ENCODE measurements around the gene DAP3. TPM values are rescaled to one million over a fixed set of nuclear protein-coding genes. Genes with fewer than 3 reads are reported as not detected.

Gene DAP3
- total and polyA plus RNA-seq, 2 of the 13 experiments (the other 11 are each of a cell fraction or from before 2014, with no cell fraction given), result 129 to 133 TPM

DNA sequence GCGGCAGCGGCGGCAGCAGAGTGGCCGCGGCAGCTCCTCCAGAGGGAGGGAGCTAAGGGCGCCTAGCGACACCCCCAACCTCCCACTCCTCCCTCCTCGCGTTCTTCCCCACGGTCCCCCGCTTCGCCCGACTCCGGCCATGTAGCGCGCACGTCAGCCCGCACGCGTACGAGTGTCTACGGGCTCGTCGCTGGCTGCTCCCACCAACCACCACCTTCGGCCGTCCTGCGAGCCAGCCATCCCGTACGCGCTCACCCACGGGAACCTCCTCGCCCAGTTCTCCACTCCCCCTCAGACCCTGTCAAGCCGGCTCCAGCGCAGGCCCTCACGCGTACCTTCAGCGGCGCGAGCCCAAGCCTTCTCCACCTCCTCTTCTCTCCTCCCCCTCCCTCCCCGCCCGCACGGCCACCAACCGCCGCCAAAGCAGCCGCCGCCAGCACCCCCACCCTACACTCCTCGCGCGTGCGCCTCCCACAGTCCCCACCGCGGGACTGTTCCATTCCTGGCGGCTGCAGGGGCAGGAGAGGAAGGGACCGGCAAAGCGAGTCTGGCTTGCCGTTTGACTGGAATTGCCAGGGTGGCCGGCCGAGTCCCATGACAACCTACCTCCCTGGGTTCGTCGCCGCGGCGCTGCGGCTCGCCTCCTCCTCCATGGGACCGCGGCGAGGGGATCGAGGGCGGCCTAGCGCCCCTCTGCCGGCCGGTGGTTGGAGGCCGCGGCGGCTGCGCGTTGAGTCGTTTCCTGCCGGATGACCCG, 389 bp upstream of the DAP3 start, which contains the start of gene YY1AP1 (continued):
- TF ChIP-seq AGO2 (optimal IDR thresholded peaks at IDR 0.05; ENCODE audit: low read depth, low read length) (peak; percentile 68), ZBTB42 (CRISPR knock-in tag; IDR thresholded peaks at IDR 0.05) (no peak; the same call in 1 of the 2 replicates), MEF2D (CRISPR knock-in tag; IDR thresholded peaks at IDR 0.05) (peak; percentile 52; the same call in 1 of the 2 replicates), NFKBIZ (CRISPR knock-in tag; IDR thresholded peaks at IDR 0.05) (no peak; the same call in 1 of the 2 replicates), NFRKB (IDR thresholded peaks at IDR 0.05) (no peak), ZNF292 (CRISPR knock-in tag; IDR thresholded peaks at IDR 0.05; ENCODE audit: borderline replicate concordance, low read depth) (peak; percentile 70), ZNF557 (CRISPR knock-in tag; IDR thresholded peaks at IDR 0.05) (no peak), ZNF644 (CRISPR knock-in tag; IDR thresholded peaks at IDR 0.05; ENCODE audit: low read depth) (no peak), RARA (CRISPR knock-in tag; IDR thresholded peaks at IDR 0.05) (peak; percentile 37; the same call in 1 of the 2 replicates), ZNF101 (CRISPR knock-in tag; IDR thresholded peaks at IDR 0.05; ENCODE audit: borderline replicate concordance, low read depth) (0 out of 2 replicates have a peak, but pooled peaks have one; percentile 54), ZNF703 (CRISPR knock-in tag; IDR thresholded peaks at IDR 0.05; ENCODE audit: borderline replicate concordance) (no peak; the same call in 1 of the 2 replicates), ZNF33B (CRISPR knock-in tag; IDR thresholded peaks at IDR 0.05) (peak; percentile 44; the same call in 1 of the 2 replicates), ZIK1 (CRISPR knock-in tag; IDR thresholded peaks at IDR 0.05; ENCODE audit: borderline replicate concordance, low read depth) (no peak; the same call in 1 of the 2 replicates), TBP (CRISPR knock-in tag; IDR thresholded peaks at IDR 0.05) (no peak), HOXD1 (CRISPR knock-in tag; IDR thresholded peaks at IDR 0.05) (no peak), RNF2 (conservative IDR thresholded peaks at IDR 0.05; ENCODE audit: low read depth) (no peak), ATRX (CRISPR knock-in tag; IDR thresholded peaks at IDR 0.05; ENCODE audit: borderline replicate concordance) (no peak), GPN1 (CRISPR knock-in tag; IDR thresholded peaks at IDR 0.05; ENCODE audit: borderline replicate concordance) (no peak), ZNF431 (CRISPR knock-in tag; IDR thresholded peaks at IDR 0.05; ENCODE audit: borderline replicate concordance, low read depth) (no peak), ZNF891 (CRISPR knock-in tag; IDR thresholded peaks at IDR 0.05) (0 out of 2 replicates have a peak, but pooled peaks have one; percentile 24)
- TF ChIP-seq, protein P1, sequence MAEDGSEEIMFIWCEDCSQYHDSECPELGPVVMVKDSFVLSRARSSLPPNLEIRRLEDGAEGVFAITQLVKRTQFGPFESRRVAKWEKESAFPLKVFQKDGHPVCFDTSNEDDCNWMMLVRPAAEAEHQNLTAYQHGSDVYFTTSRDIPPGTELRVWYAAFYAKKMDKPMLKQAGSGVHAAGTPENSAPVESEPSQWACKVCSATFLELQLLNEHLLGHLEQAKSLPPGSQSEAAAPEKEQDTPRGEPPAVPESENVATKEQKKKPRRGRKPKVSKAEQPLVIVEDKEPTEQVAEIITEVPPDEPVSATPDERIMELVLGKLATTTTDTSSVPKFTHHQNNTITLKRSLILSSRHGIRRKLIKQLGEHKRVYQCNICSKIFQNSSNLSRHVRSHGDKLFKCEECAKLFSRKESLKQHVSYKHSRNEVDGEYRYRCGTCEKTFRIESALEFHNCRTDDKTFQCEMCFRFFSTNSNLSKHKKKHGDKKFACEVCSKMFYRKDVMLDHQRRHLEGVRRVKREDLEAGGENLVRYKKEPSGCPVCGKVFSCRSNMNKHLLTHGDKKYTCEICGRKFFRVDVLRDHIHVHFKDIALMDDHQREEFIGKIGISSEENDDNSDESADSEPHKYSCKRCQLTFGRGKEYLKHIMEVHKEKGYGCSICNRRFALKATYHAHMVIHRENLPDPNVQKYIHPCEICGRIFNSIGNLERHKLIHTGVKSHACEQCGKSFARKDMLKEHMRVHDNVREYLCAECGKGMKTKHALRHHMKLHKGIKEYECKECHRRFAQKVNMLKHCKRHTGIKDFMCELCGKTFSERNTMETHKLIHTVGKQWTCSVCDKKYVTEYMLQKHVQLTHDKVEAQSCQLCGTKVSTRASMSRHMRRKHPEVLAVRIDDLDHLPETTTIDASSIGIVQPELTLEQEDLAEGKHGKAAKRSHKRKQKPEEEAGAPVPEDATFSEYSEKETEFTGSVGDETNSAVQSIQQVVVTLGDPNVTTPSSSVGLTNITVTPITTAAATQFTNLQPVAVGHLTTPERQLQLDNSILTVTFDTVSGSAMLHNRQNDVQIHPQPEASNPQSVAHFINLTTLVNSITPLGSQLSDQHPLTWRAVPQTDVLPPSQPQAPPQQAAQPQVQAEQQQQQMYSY (CRISPR knock-in tag; IDR thresholded peaks at IDR 0.05), result no peak
- TF ChIP-seq, protein P2, sequence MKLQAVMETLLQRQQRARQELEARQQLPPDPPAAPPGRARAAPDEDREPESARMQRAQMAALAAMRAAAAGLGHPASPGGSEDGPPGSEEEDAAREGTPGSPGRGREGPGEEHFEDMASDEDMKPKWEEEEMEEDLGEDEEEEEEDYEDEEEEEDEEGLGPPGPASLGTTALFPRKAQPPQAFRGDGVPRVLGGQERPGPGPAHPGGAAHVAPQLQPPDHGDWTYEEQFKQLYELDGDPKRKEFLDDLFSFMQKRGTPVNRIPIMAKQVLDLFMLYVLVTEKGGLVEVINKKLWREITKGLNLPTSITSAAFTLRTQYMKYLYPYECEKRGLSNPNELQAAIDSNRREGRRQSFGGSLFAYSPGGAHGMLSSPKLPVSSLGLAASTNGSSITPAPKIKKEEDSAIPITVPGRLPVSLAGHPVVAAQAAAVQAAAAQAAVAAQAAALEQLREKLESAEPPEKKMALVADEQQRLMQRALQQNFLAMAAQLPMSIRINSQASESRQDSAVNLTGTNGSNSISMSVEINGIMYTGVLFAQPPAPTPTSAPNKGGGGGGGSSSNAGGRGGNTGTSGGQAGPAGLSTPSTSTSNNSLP (IDR thresholded peaks at IDR 0.05; ENCODE audit: low read depth, low read length), result no peak
- TF ChIP-seq, protein P3, sequence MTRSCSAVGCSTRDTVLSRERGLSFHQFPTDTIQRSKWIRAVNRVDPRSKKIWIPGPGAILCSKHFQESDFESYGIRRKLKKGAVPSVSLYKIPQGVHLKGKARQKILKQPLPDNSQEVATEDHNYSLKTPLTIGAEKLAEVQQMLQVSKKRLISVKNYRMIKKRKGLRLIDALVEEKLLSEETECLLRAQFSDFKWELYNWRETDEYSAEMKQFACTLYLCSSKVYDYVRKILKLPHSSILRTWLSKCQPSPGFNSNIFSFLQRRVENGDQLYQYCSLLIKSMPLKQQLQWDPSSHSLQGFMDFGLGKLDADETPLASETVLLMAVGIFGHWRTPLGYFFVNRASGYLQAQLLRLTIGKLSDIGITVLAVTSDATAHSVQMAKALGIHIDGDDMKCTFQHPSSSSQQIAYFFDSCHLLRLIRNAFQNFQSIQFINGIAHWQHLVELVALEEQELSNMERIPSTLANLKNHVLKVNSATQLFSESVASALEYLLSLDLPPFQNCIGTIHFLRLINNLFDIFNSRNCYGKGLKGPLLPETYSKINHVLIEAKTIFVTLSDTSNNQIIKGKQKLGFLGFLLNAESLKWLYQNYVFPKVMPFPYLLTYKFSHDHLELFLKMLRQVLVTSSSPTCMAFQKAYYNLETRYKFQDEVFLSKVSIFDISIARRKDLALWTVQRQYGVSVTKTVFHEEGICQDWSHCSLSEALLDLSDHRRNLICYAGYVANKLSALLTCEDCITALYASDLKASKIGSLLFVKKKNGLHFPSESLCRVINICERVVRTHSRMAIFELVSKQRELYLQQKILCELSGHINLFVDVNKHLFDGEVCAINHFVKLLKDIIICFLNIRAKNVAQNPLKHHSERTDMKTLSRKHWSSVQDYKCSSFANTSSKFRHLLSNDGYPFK (CRISPR knock-in tag; IDR thresholded peaks at IDR 0.05; ENCODE audit: borderline replicate concordance), result no peak
